Kidney (tissue), 14 donors: ENCODE measurements around the gene ERC2. TPM values are rescaled to one million over a fixed set of nuclear protein-coding genes. Genes with fewer than 3 reads are reported as not detected.

ENCODE experiments used
- DNase-seq, 5 donors: peaks; one replicate each; pipeline ENCODE4 v3.0.0-alpha.2; 2013 to 2020
- FAIRE-seq: peaks from 2 replicates; lab custom pipeline; 2012; peaks lifted over from hg19 to GRCh38; lab: Jason Lieb, UNC
- H3K27ac ChIP-seq, 2 donors: one replicate each; pipeline ENCODE4 v1.7.0; 2013; ENCODE audit warnings: low read depth in 2 of 2, low read length in 2 of 2, inconsistent platforms in 1 of 2
- H3K27me3 ChIP-seq: one replicate; pipeline ENCODE4 v1.7.1; 2013; ENCODE audit warnings: low read length, inconsistent platforms; ENCODE audit not compliant: control insufficient read depth, insufficient read depth
- H3K36me3 ChIP-seq, 3 donors: one replicate each; pipeline versions ENCODE4 v1.7.0 to v1.7.1; 2013; ENCODE audit warnings: low read length in 3 of 3, control low read depth in 1 of 3, inconsistent platforms in 1 of 3; ENCODE audit not compliant: insufficient read depth in 3 of 3, control insufficient read depth in 2 of 3
- H3K4me1 ChIP-seq, 3 donors: one replicate each; pipeline versions ENCODE4 v1.7.0 to v1.7.1; 2013; ENCODE audit warnings: low read length in 3 of 3, inconsistent platforms in 1 of 3, low read depth in 1 of 3; ENCODE audit not compliant: control insufficient read depth in 2 of 3, insufficient read depth in 2 of 3
- H3K4me3 ChIP-seq, 3 donors: one replicate each; pipeline versions ENCODE4 v1.7.0 to v1.8.1; 2013; ENCODE audit warnings: low read length in 3 of 3, control low read depth in 1 of 3, inconsistent platforms in 1 of 3
- H3K9ac ChIP-seq, 3 donors: one replicate each; pipeline versions ENCODE4 v1.7.0 to v1.7.1; 2013; ENCODE audit warnings: low read length in 3 of 3, control low read depth in 1 of 3, inconsistent platforms in 1 of 3
- H3K9me3 ChIP-seq, 3 donors: one replicate each; pipeline versions ENCODE4 v1.7.0 to v1.7.1; 2013; ENCODE audit warnings: low read length in 3 of 3, control low read depth in 1 of 3, inconsistent platforms in 1 of 3; ENCODE audit not compliant: control insufficient read depth in 2 of 3, insufficient read depth in 1 of 3
- intact Hi-C: fragments of 100-400 bp; cut with DNase I; formaldehyde crosslinking; loops from one replicate; pipeline ENCODE4 v1.11.1; 2022
- polyA plus RNA-seq: library from polyadenylated mRNA; stranded (reverse); fragments of 350-450 nt; fragmentation: Illumina TruSeq; extraction: RNeasy Lipid Tissue Mini Kit (QIAGEN cat#74804); gene quantifications from one replicate; pipeline ENCODE4 v1.2.3, GENCODE V29; 2014; ENCODE audit warnings: low read depth, low replicate concordance; ENCODE audit not compliant: insufficient read depth
- total RNA-seq: library from RNA; stranded (reverse); fragmentation: NEBNext Ultra II Directional; extraction: Animal tissue kit (Norgen Biotek cat#: 25700); gene quantifications from one replicate; pipeline ENCODE4 v1.2.1, GENCODE V29; 2021
- TF ChIP-seq, protein P1 (sequence below): IDR thresholded peaks from 3 replicates; pipeline ENCODE4 v1.5.1; 2012; ENCODE audit warnings: mild to moderate bottlenecking, moderate library complexity, borderline replicate concordance; ENCODE audit not compliant: insufficient read depth; ENCODE audit errors: extremely low read depth
- donor health status: control.
- donor health status: control.
- donor health status: control.
- donor health status: control.
- donor health status: control.
- donor health status: DM: yes; HTN: yes; CAD: no.
- donor health status: Normal renal cell carcinoma (clear cell type).

The ERC2 gene
- total and polyA plus RNA-seq, 2 donors from 2014 or later: 0.92 to 3.8 TPM

- FAIRE-seq (no peak), DNase-seq (no peak)
- no peaks in the 10 kb centered on the region for H3K9me3 ChIP-seq
- no peaks in the 10 kb centered on the region for H3K27me3 ChIP-seq
- no peaks in the 10 kb centered on the region for H3K36me3 ChIP-seq
- TF ChIP-seq, protein P1, sequence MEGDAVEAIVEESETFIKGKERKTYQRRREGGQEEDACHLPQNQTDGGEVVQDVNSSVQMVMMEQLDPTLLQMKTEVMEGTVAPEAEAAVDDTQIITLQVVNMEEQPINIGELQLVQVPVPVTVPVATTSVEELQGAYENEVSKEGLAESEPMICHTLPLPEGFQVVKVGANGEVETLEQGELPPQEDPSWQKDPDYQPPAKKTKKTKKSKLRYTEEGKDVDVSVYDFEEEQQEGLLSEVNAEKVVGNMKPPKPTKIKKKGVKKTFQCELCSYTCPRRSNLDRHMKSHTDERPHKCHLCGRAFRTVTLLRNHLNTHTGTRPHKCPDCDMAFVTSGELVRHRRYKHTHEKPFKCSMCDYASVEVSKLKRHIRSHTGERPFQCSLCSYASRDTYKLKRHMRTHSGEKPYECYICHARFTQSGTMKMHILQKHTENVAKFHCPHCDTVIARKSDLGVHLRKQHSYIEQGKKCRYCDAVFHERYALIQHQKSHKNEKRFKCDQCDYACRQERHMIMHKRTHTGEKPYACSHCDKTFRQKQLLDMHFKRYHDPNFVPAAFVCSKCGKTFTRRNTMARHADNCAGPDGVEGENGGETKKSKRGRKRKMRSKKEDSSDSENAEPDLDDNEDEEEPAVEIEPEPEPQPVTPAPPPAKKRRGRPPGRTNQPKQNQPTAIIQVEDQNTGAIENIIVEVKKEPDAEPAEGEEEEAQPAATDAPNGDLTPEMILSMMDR: no peak
- no peak overlapping the region for H3K4me3 ChIP-seq
- no peak overlapping the region for H3K9ac ChIP-seq
- H3K4me1 ChIP-seq: no peaks in the 10 kb centered on the region
- no peak overlapping the region for H3K27ac ChIP-seq
- intact Hi-C loops: no loop called here
These were observed 416.1 kb downstream of the ERC2 start for GRCh38 chr3:56052188-56052587.

DNA sequence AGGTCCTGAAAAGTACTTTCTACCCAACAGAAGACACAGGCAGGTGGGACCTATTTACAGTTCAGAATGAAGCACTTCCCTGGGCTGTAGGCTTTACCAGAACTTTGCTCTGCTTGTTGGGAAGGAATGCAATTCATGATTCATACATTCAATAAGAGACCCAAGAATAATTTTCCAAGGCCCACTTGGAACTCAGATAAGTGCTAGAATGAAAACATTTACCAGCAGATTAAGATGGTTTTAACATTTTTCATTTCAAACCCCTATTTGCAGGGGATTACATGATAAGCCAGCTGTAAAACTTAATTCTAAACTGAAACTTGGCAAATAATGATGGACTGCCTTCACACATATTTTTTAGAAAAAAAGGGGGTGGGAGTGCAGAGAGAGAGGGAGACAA is 417.2 kb downstream of the ERC2 start:
- Histone ChIP-seq H3K27me3 (no peaks in the 10 kb centered on the region), H3K36me3 (no peaks in the 10 kb centered on the region), H3K4me3 (no peak overlapping the region), H3K9ac (no peak overlapping the region), H3K4me1 (no peaks in the 10 kb centered on the region), H3K27ac (no peak overlapping the region), H3K9me3 (no peaks in the 10 kb centered on the region)
- intact Hi-C loops: no loop called here
- TF ChIP-seq, protein P1: no peak
- no peak for FAIRE-seq
- DNase-seq: no peak

- H3K27ac ChIP-seq: no peak overlapping the region
- H3K4me3 ChIP-seq: no peak overlapping the region
- H3K36me3 ChIP-seq: no peaks in the 10 kb centered on the region
- FAIRE-seq (no peak), DNase-seq (no peak)
- H3K9ac ChIP-seq: no peak overlapping the region
- no peaks in the 10 kb centered on the region for H3K4me1 ChIP-seq
- intact Hi-C loops: no loop called here
- H3K9me3 ChIP-seq: no peaks in the 10 kb centered on the region
- TF ChIP-seq, protein P1: no peak
- no peaks in the 10 kb centered on the region for H3K27me3 ChIP-seq
These were observed 419.3 kb downstream of the ERC2 start for GRCh38 chr3:56048946-56049345.

DNA sequence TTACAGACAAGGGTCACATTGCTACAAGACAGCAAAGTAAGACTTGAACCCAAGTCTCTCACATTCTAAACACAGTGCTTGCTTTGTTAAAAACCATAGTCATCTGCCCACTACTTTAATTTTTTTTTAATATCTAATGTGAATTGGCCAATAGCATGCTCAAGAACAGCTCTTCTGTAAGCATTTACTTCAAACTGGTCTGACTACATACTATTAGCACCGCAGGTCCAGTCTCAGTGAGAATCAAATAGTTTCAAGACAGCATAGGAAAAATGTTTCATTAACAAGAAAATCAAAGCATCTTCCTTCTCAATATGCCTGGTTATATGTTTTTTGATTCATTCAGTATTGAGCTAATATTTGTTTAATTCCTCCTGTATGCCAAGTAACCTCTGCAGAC is 419.9 kb downstream of the ERC2 start:
- Histone ChIP-seq H3K9me3 (no peaks in the 10 kb centered on the region), H3K4me1 (no peaks in the 10 kb centered on the region), H3K27ac (no peak overlapping the region), H3K4me3 (no peak overlapping the region), H3K9ac (no peak overlapping the region), H3K27me3 (no peaks in the 10 kb centered on the region), H3K36me3 (no peaks in the 10 kb centered on the region)
- no peak for FAIRE-seq
- TF ChIP-seq, protein P1: no peak
- intact Hi-C loops: no loop called here
- DNase-seq: no peak
